Measurements from ENCODE around the gene TBC1D14. TPM values are rescaled to one million over a fixed set of nuclear protein-coding genes. Genes with fewer than 3 reads are reported as not detected.

Gene TBC1D14
- total RNA-seq, 2 experiments from 2014 or later = 49.0 to 49.1 TPM

DNA sequence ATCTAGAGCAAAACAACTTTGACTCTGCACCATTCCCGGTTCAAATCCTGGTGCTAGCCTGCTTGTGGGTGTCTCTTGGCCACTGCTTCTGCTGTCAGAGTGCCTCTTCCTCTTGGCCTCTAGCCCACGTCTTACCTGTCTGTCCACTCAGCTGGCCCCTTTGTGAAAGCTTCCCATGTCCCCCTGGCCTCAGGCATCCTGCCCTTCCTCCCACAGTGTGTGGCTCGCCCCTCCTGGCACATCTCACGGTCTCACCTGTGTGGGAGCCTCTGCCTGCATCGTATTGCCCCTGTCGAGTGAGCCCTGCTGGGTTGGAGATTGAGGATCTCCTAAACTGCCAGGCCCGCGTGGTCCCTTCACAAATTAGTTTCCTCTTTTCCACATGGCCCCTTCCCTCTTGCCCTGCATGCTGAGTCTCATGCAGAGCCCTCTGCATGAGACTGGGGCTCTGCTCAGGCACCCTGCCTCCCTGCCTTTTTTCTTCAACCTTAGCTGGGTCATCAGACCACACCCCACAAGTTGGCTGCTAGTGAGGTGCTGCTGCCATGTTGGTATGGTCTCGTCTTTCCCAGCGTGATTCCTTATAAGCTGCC lies 79.8 kb downstream of the TBC1D14 start:
- Mint-ChIP-seq H3K27ac (no peak overlapping the region), H3K4me1 (peaks cover 68% of the 10 kb centered on the region), H3K9me3 (ENCODE audit: low read depth) (no peaks in the 10 kb centered on the region), H3K36me3 (peaks cover 1% of the 10 kb centered on the region), H3K27me3 (no peaks in the 10 kb centered on the region), H3K4me3 (peak overlapping the region; percentile 6)
- DNase-seq (no peak), ATAC-seq (no peak)
- CTCF ChIA-PET = interaction anchor here (2.2 kb wide), 1 partner anchor 16 kb away, joined by 8 read pairs; no protein-coding TSS in a partner anchor

GRCh38 chr4:6990661-6991060 lies 81.0 kb downstream of the TBC1D14 start:
- ATAC-seq (no peak), DNase-seq (no peak)
- Mint-ChIP-seq H3K4me1 (peaks cover 56% of the 10 kb centered on the region), H3K27ac (no peak overlapping the region), H3K36me3 (peaks cover 5% of the 10 kb centered on the region), H3K9me3 (ENCODE audit: low read depth) (no peaks in the 10 kb centered on the region), H3K4me3 (no peak overlapping the region), H3K27me3 (no peaks in the 10 kb centered on the region)
- CTCF ChIA-PET = interaction anchor here (2.2 kb wide), 1 partner anchor 17 kb away, joined by 8 read pairs; no protein-coding TSS in a partner anchor

DNA sequence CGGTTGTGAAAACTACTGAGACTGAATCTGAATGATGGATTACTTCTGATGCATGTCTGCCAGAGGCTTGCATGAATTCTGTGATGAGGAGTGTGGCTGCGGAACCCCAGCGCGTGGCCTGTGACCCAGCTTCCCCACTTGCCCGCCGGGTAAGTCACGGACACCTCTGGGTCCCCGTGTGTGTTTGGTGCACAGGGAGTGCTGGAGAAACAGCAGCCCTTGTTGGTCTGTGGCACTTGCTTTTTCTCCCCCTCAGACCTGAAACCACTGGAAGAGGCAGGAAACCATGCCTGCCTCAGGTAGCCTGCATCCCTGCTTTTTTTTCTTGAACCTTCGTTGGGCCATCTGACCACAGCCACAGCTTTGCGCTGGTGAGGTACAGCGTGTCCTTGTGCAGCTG lies 81.6 kb downstream of the TBC1D14 start:
- ATAC-seq (no peak), DNase-seq (no peak)
- H3K9me3 Mint-ChIP-seq (ENCODE audit: low read depth) = no peaks in the 10 kb centered on the region
- H3K4me3 Mint-ChIP-seq = no peak overlapping the region
- H3K27me3 Mint-ChIP-seq = no peaks in the 10 kb centered on the region
- H3K36me3 Mint-ChIP-seq = peaks cover 6% of the 10 kb centered on the region
- CTCF ChIA-PET = interaction anchor here (2.2 kb wide), 1 partner anchor 17 kb away, joined by 8 read pairs; no protein-coding TSS in a partner anchor
- H3K4me1 Mint-ChIP-seq = peaks cover 50% of the 10 kb centered on the region
- peak overlapping the region; percentile 63 for H3K27ac Mint-ChIP-seq

DNA sequence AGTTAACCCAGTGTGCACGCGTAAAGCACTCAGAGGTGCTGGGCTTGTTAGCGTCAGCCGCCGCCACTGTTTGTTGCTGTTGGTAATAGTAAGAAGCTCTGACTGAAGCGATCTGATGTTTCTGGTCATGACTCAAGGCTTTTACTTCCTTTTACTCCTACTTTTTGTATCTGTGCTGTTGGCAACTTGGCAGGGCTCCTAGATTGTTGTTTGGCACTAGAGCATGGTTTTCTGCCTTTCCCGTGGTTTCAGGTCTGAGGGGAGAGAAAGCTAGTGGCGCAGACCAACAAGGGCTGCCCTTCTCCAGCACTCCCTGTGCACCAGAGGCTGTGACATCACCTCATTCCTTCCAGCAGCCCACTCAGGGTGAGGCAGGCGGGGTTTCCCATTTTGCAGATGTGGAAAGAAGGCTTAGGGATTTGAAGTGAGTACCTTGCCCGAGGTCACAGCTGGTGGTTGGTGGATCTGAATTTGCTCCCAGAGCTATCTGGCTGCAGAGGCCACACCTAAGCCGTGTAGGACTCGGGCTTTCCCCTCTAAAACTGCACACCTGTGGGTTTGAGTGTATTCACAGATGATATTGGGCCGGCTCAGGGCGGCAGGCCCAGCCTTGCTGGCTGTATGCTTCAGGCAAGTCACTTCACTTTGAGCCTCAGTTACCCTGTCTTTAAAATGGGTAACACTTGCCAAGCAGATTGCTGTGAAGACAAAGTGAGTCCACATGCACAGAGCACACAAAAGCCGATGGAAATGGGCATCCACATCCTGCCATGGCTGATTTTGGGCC lies 82.3 kb downstream of the TBC1D14 start:
- H3K9me3 Mint-ChIP-seq (ENCODE audit: low read depth) = no peaks in the 10 kb centered on the region
- no peaks in the 10 kb centered on the region for H3K27me3 Mint-ChIP-seq
- DNase-seq = no peak
- H3K4me1 Mint-ChIP-seq = peaks cover 49% of the 10 kb centered on the region
- ATAC-seq = no peak
- H3K27ac Mint-ChIP-seq = peak overlapping the region; percentile 29
- no peak overlapping the region for H3K4me3 Mint-ChIP-seq
- CTCF ChIA-PET = interaction anchor here (1.0 kb wide), 2 partner anchors 18 to 79 kb away, joined by 3 to 6 read pairs; no protein-coding TSS in a partner anchor
- peaks cover 9% of the 10 kb centered on the region for H3K36me3 Mint-ChIP-seq

DNA sequence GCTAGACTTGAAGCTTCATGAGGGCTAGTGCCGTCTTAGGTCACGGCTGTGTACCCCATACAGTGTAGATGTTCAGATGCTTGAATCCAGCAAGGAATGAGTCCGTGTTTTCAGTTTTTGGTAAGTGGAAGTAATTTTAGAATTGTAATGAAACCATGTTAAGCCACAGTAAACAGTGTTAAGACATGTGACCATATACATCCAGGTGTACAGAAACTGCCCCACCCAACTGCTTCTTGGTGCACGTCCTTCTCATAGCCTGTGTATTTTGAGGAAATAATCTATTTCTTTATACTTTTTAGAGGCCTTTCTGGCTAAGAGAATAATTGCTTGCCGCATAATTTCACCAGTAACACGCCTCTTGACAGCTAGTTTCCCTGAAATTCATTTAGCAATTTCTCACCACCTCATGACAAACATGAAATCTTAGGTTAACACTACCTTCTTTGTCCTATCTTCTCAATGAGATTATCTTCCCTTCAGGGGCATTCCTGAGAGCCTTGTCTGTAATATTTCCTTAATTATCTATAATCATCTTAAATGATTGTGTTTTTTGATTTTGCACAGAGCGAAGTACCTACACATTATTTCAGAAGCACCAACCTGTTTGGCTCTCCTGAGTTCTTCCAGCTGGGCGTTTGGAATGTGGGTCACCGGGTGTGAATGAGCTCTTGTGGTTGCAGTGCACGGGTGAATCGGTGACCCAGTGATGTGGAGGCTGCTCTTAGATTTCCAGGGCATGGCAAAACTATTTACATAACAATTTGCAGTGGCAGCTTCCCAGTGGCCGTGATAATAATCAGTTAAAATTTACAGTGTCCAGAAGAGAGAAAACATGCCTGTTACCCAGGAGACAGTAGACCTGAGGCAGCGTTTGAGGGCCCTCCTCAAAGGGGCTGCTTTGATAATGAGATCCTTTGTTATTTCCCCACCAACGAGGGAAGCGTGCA lies 83.4 kb downstream of the TBC1D14 start:
- Mint-ChIP-seq H3K9me3 (ENCODE audit: low read depth) (no peaks in the 10 kb centered on the region), H3K36me3 (peaks cover 14% of the 10 kb centered on the region), H3K27ac (peak overlapping the region; percentile 21), H3K4me3 (no peak overlapping the region), H3K27me3 (no peaks in the 10 kb centered on the region), H3K4me1 (peaks cover 48% of the 10 kb centered on the region)
- CTCF ChIA-PET = interaction anchor here (1.0 kb wide), 2 partner anchors 19 to 78 kb away, joined by 3 to 6 read pairs; no protein-coding TSS in a partner anchor
- DNase-seq = no peak
- ATAC-seq = no peak

DNA sequence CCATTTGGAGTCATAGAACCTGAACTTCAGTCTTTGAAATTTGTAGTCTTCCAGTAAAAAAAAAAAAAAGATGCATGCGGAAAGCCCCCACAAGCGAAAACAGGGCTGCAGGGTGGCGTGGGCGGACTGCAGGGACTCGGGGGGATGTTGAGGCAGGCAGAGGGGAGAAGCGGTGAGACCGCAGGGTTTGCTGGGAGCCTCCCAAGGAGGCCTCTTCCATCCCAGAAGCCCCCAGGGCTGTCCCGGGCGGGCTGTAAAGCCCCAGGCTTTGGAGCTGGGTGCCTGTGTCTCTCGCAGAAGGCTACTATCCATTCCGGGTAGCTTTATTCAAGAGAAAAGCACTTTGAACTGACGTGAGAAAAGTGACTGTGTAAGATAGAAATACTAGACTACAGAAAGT lies 86.9 kb downstream of the TBC1D14 start:
- ATAC-seq (no peak), DNase-seq (no peak)
- Mint-ChIP-seq H3K4me3 (no peak overlapping the region), H3K4me1 (peaks cover 34% of the 10 kb centered on the region), H3K9me3 (ENCODE audit: low read depth) (no peaks in the 10 kb centered on the region), H3K27ac (no peak overlapping the region), H3K36me3 (peaks cover 40% of the 10 kb centered on the region), H3K27me3 (no peaks in the 10 kb centered on the region)
- CTCF ChIA-PET = no interaction called here

- peak overlapping the region; percentile 87 for H3K27ac Mint-ChIP-seq
- ATAC-seq = peak; percentile 88
- peaks cover 53% of the 10 kb centered on the region for H3K36me3 Mint-ChIP-seq
- DNase-seq = no peak
- no peak overlapping the region for H3K4me3 Mint-ChIP-seq
- H3K27me3 Mint-ChIP-seq = no peaks in the 10 kb centered on the region
- H3K4me1 Mint-ChIP-seq = peaks cover 22% of the 10 kb centered on the region
- H3K9me3 Mint-ChIP-seq (ENCODE audit: low read depth) = no peaks in the 10 kb centered on the region
- CTCF ChIA-PET = interaction anchor here (1.3 to 1.7 kb wide), 3 partner anchors 13 to 126 kb away, joined by 3 to 6 read pairs (median 4); no protein-coding TSS in a partner anchor
These were observed 89.8 kb downstream of the TBC1D14 start for GRCh38 chr4:6999172-7000086.

DNA sequence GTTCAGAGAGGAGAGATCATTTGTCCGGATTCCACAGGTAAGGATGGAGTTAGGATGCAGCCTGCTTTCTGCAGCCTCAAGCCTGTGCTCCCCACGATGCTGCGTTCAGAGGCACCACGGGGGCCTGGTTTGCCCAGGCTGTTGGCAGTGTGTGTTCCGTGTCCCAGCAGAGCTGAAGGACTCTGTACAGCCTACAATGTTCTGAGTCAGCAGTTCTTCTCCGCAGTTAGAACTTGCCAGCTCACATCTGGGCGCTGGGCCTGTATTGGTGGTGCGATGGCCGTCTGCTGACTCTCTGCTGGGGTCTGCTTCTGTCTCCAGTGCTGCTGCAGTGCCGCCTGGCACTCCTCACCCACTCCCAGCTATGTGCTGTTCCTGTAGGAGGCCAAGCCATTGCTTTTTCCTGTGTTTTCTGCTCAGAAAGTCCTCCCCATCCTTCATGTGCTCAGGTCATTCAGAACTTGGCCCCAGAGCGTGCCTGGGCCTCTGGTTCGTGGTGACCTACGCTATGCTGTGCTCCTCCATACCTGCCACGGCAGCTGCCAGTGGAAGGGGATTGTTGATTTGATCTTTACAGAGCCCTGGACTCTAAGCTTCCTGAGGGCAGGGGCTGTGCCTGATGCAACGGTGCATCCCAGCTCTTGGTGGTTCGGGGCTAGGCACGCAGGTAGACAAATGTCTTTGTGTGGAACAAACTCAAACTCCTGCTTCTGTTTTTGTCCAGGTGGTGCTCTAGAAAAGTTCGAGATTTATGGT lies 91.0 kb downstream of the TBC1D14 start:
- Mint-ChIP-seq H3K27me3 (no peaks in the 10 kb centered on the region), H3K9me3 (ENCODE audit: low read depth) (no peaks in the 10 kb centered on the region), H3K27ac (peak overlapping the region; percentile 87), H3K36me3 (peaks cover 51% of the 10 kb centered on the region), H3K4me3 (no peak overlapping the region), H3K4me1 (peaks cover 22% of the 10 kb centered on the region)
- ATAC-seq (no peak), DNase-seq (no peak)
- CTCF ChIA-PET = no interaction called here

- Mint-ChIP-seq H3K4me1 (peaks cover 22% of the 10 kb centered on the region), H3K27me3 (no peaks in the 10 kb centered on the region), H3K9me3 (ENCODE audit: low read depth) (no peaks in the 10 kb centered on the region), H3K36me3 (peaks cover 50% of the 10 kb centered on the region), H3K4me3 (no peak overlapping the region), H3K27ac (no peak overlapping the region)
- no peak for ATAC-seq
- CTCF ChIA-PET = no interaction called here
- DNase-seq = no peak
These were observed 91.6 kb downstream of the TBC1D14 start for GRCh38 chr4:7001271-7001670.

DNA sequence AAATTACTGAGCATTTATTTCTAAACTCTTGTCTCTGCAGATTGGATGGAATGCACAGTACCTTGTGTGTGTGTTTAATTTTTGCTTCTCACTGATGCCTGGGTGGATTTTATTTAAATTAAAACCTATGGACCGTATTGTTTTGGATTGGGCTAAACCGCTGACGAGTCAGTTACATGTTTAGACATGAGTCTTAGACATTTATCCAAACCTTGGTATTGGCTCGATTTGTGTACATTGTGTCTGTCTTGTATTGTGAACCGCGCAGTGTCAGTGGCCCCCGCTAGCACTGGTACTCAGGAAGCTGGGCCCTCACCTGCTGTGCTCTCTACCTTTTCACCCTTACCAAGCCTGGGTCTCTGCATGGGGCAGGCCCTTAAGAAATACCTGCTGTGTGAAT lies 92.7 kb downstream of the TBC1D14 start:
- DNase-seq = no peak
- CTCF ChIA-PET = no interaction called here
- Mint-ChIP-seq H3K4me3 (no peak overlapping the region), H3K27ac (no peak overlapping the region), H3K36me3 (peaks cover 46% of the 10 kb centered on the region), H3K9me3 (ENCODE audit: low read depth) (no peaks in the 10 kb centered on the region), H3K27me3 (no peaks in the 10 kb centered on the region), H3K4me1 (peaks cover 22% of the 10 kb centered on the region)
- no peak for ATAC-seq

GRCh38 chr4:7003176-7003878 lies 93.7 kb downstream of the TBC1D14 start:
- Mint-ChIP-seq H3K4me1 (peaks cover 23% of the 10 kb centered on the region), H3K4me3 (no peak overlapping the region), H3K27me3 (no peaks in the 10 kb centered on the region), H3K9me3 (ENCODE audit: low read depth) (no peaks in the 10 kb centered on the region), H3K36me3 (peaks cover 46% of the 10 kb centered on the region), H3K27ac (no peak overlapping the region)
- ATAC-seq (no peak), DNase-seq (no peak)
- CTCF ChIA-PET = interaction anchor here (1.0 kb wide), 1 partner anchor 14 kb away, joined by 3 read pairs; no protein-coding TSS in a partner anchor
